ENCODE data around the gene DCANP1. TPM values are rescaled to one million over a fixed set of nuclear protein-coding genes. Genes with fewer than 3 reads are reported as not detected.

Gene DCANP1
- total RNA-seq, 5 donors from 2014 or later (not counting 1 experiment from before 2014, with no cell fraction given), result not detected

DNA sequence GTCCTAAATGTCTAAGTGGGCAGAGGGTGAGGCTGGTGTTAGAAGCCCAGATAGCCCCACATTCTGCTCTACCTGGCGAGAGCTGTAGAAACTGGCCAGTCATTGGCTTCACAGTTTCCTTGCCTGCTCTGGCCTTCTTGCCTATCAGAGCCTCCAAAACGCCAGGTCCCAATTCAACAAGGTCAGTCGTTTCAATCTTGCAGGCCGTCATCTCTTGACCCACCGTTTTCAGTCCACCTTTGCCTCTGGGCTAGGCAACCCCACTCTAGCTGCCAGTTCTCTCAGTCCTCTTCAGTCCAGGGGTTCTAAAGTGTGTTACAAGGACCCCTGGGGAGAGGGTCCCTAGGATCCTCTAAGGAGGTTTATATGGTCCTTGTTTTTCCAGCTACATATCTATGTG is 25.0 kb upstream of the DCANP1 start:
- no peaks in the 10 kb centered on the region for H3K36me3 Mint-ChIP-seq
- H3K27me3 ChIP-seq (replicated peaks in 1 of 2; ENCODE audit: control insufficient read depth in 2 of 2, extremely low read depth in 1 of 2, insufficient read depth in 2 of 2, low read length in 1 of 2), result peaks cover 9 to 28% of the 10 kb centered on the region in 2 experiments
- ChIA-PET CTCF (interaction anchor here in 1 of 2 donors (0.8 kb wide), 1 partner anchor 15 kb away, joined by 3 read pairs; no protein-coding TSS in a partner anchor), POLR2A (no interaction called here)
- DNase-seq (no peak), ATAC-seq (replicated peaks in 1 of 4) (no peak)
- no peaks in the 10 kb centered on the region for H3K9me3 Mint-ChIP-seq
- no peaks in the 10 kb centered on the region for H3K9me3 ChIP-seq
- no peaks in the 10 kb centered on the region for H3K4me1 ChIP-seq (ENCODE audit: control insufficient read depth in 1 of 2, extremely low read depth in 1 of 2, insufficient read depth in 2 of 2, low read length in 2 of 2)
- no peak overlapping the region for H3K4me3 Mint-ChIP-seq
- peaks cover 20% of the 10 kb centered on the region in 2 donors for H3K27me3 Mint-ChIP-seq
- no peaks in the 10 kb centered on the region for H3K4me1 Mint-ChIP-seq
- WGBS (ENCODE audit: insufficient coverage), result 71% methylated on average over 5 of the region's 5 CpGs
- H3K4me3 ChIP-seq (ENCODE audit: control insufficient read depth in 1 of 2, extremely low read depth in 1 of 2, low read length in 1 of 2), result no peak overlapping the region
- H3K36me3 ChIP-seq (ENCODE audit: control insufficient read depth in 2 of 2, extremely low read depth in 1 of 2, insufficient read depth in 1 of 2, low read length in 1 of 2), result no peaks in the 10 kb centered on the region
- H3K27ac Mint-ChIP-seq, result no peak overlapping the region
- H3K27ac ChIP-seq (ENCODE audit: low read length), result no peak overlapping the region

DNA sequence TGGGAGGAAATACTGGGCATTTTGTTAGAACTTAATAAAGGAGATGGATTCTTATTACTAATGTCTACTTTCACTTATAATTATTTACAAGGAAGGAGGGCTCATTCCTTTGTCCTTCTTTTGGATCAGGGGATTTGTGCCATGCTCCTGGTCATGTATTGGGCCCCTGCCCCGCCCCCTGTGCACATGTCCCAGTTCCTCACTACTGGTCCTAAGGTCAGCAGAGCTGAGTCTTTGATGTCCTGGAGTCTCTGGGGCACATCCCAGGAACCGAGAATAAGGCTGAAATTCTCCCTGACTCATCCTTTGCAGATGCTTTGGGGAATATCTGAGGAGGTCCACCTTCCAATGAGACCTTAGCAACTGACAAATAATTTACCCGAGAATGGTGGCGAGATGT is 24.6 kb upstream of the DCANP1 start:
- H3K9me3 Mint-ChIP-seq, result no peaks in the 10 kb centered on the region
- 48% methylated on average over 2 of the region's 4 CpGs for WGBS (ENCODE audit: insufficient coverage)
- peaks cover 20 to 24% of the 10 kb centered on the region in 2 donors for H3K27me3 Mint-ChIP-seq

DNA sequence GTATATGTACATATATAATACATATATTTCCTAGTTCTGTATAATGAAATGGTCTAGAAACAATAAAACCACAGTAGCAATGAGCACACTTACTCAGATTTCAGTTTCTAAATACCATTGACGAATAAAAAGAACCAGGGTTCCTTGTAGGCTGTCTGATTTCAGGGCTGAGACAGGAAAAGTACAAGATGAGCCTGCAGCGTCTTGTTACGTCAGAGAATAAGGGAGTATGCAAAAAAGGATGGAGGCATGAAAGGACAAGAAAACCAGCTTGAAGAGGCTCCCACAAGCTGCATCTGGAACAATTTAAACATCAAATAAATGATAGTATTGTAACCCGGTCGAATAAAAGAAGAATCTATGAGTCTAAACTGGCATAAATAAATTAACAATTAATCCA is 22.8 kb upstream of the DCANP1 start:
- Mint-ChIP-seq H3K4me3 (no peak overlapping the region), H3K9me3 (no peaks in the 10 kb centered on the region), H3K36me3 (no peaks in the 10 kb centered on the region), H3K27ac (no peak overlapping the region), H3K27me3 (peaks cover 31 to 34% of the 10 kb centered on the region in 2 donors), H3K4me1 (peaks cover 6 to 8% (median 7%) of the 10 kb centered on the region in 3 donors)
- Histone ChIP-seq H3K4me3 (ENCODE audit: control insufficient read depth in 1 of 2, extremely low read depth in 1 of 2, low read length in 1 of 2) (no peak overlapping the region), H3K27me3 (replicated peaks in 1 of 2; ENCODE audit: control insufficient read depth in 2 of 2, extremely low read depth in 1 of 2, insufficient read depth in 2 of 2, low read length in 1 of 2) (peaks cover 9 to 44% of the 10 kb centered on the region in 2 experiments), H3K4me1 (ENCODE audit: control insufficient read depth in 1 of 2, extremely low read depth in 1 of 2, insufficient read depth in 2 of 2, low read length in 2 of 2) (peaks cover 0 to 10% of the 10 kb centered on the region in 2 experiments), H3K27ac (ENCODE audit: low read length) (no peak overlapping the region), H3K9me3 (no peaks in the 10 kb centered on the region), H3K36me3 (ENCODE audit: control insufficient read depth in 2 of 2, extremely low read depth in 1 of 2, insufficient read depth in 1 of 2, low read length in 1 of 2) (no peaks in the 10 kb centered on the region)
- ATAC-seq (replicated peaks in 1 of 4), result no peak
- no peak for DNase-seq
- CTCF ChIA-PET, result interaction anchor here in 1 of 2 donors (0.7 kb wide), 1 partner anchor 97 kb away, joined by 6 read pairs; no protein-coding TSS in a partner anchor
- WGBS (ENCODE audit: insufficient coverage), result 100% methylated on average over 2 of the region's 5 CpGs
- POLR2A ChIA-PET, result no interaction called here

More for the DNA sequence above, 24.6 kb upstream of the DCANP1 start:
- Histone ChIP-seq H3K27me3 (replicated peaks in 1 of 2; ENCODE audit: control insufficient read depth in 2 of 2, extremely low read depth in 1 of 2, insufficient read depth in 2 of 2, low read length in 1 of 2) (peaks cover 9 to 32% of the 10 kb centered on the region in 2 experiments), H3K4me3 (ENCODE audit: control insufficient read depth in 1 of 2, extremely low read depth in 1 of 2, low read length in 1 of 2) (no peak overlapping the region), H3K36me3 (ENCODE audit: control insufficient read depth in 2 of 2, extremely low read depth in 1 of 2, insufficient read depth in 1 of 2, low read length in 1 of 2) (no peaks in the 10 kb centered on the region), H3K27ac (ENCODE audit: low read length) (no peak overlapping the region), H3K9me3 (no peaks in the 10 kb centered on the region), H3K4me1 (ENCODE audit: control insufficient read depth in 1 of 2, extremely low read depth in 1 of 2, insufficient read depth in 2 of 2, low read length in 2 of 2) (no peaks in the 10 kb centered on the region)
- Mint-ChIP-seq H3K27ac (no peak overlapping the region), H3K4me1 (no peaks in the 10 kb centered on the region), H3K36me3 (no peaks in the 10 kb centered on the region), H3K4me3 (no peak overlapping the region)
- no peak for DNase-seq
- no peak for ATAC-seq (replicated peaks in 1 of 4)
- ChIA-PET POLR2A (no interaction called here), CTCF (interaction anchor here in 1 of 2 donors (0.8 kb wide), 1 partner anchor 15 kb away, joined by 3 read pairs; no protein-coding TSS in a partner anchor)

DNA sequence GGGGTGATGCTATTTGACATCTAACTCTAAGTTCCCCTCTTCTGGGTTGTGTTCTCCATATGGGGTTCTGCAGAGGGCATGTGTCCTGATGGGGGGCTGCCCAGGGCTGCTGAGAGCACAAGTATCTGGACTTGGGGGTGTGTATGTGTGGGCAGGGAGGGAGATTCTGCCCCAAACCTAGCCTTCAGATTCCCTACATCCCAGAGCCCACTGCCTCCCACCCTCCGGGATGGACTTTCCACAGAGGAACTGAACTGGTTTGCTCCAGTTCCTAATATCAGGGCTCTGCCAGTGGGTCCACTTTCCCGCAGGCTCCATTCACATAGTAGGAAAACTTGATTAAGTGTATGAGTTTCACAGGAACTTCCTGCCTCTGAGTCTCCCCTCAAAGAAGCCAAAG is 21.4 kb upstream of the DCANP1 start:
- Mint-ChIP-seq H3K27me3 (peaks cover 36 to 38% of the 10 kb centered on the region in 2 donors), H3K27ac (no peak overlapping the region), H3K4me3 (no peak overlapping the region), H3K9me3 (no peaks in the 10 kb centered on the region), H3K4me1 (peaks cover 6 to 8% (median 7%) of the 10 kb centered on the region in 3 donors), H3K36me3 (no peaks in the 10 kb centered on the region)
- WGBS (ENCODE audit: insufficient coverage), result 100% methylated on average over 1 of the region's 2 CpGs
- Histone ChIP-seq H3K27me3 (replicated peaks in 1 of 2; ENCODE audit: control insufficient read depth in 2 of 2, extremely low read depth in 1 of 2, insufficient read depth in 2 of 2, low read length in 1 of 2) (peaks cover 9 to 48% of the 10 kb centered on the region in 2 experiments), H3K27ac (ENCODE audit: low read length) (no peak overlapping the region), H3K4me1 (ENCODE audit: control insufficient read depth in 1 of 2, extremely low read depth in 1 of 2, insufficient read depth in 2 of 2, low read length in 2 of 2) (peaks cover 0 to 10% of the 10 kb centered on the region in 2 experiments), H3K36me3 (ENCODE audit: control insufficient read depth in 2 of 2, extremely low read depth in 1 of 2, insufficient read depth in 1 of 2, low read length in 1 of 2) (no peaks in the 10 kb centered on the region), H3K9me3 (no peaks in the 10 kb centered on the region), H3K4me3 (ENCODE audit: control insufficient read depth in 1 of 2, extremely low read depth in 1 of 2, low read length in 1 of 2) (no peak overlapping the region)
- POLR2A ChIA-PET, result no interaction called here
- CTCF ChIA-PET, result no interaction called here
- ATAC-seq (replicated peaks in 1 of 4) (no peak), DNase-seq (no peak)

DNA sequence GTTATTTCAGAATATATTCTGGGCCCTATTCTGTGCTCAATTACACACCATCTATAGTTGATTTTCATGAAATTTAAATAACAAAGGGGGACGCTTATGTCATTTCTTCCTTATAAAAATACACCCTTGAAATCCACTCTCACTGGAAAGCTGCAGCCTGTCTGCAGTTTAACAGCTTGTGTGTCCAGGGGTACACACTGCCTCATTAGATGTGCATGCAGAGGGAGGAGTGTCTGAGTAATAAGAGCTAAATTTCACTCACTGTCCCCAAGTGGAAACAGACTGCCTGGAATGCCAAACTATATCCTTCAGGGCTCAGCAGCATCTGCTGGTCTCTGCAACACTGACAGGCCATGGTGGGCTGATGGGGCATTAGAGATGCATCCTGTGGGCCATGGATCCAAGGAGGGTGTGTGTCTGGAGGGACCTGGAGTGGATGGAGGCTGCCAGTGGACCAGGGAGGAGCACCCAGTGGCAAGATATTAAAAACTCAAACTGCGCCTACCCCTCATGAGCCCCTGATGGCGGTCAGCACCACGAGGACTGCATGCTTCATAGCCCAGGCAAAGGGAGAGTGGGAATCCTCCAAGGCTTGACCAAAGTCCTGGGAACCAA is 20.8 kb upstream of the DCANP1 start:
- H3K4me1 Mint-ChIP-seq, result peaks cover 6 to 8% (median 7%) of the 10 kb centered on the region in 3 donors
- no peaks in the 10 kb centered on the region for H3K9me3 Mint-ChIP-seq
- Histone ChIP-seq H3K36me3 (ENCODE audit: control insufficient read depth in 2 of 2, extremely low read depth in 1 of 2, insufficient read depth in 1 of 2, low read length in 1 of 2) (no peaks in the 10 kb centered on the region), H3K27me3 (replicated peaks in 1 of 2; ENCODE audit: control insufficient read depth in 2 of 2, extremely low read depth in 1 of 2, insufficient read depth in 2 of 2, low read length in 1 of 2) (peaks cover 8 to 49% of the 10 kb centered on the region in 2 experiments), H3K27ac (ENCODE audit: low read length) (no peak overlapping the region), H3K4me3 (ENCODE audit: control insufficient read depth in 1 of 2, extremely low read depth in 1 of 2, low read length in 1 of 2) (no peak overlapping the region), H3K9me3 (no peaks in the 10 kb centered on the region), H3K4me1 (ENCODE audit: control insufficient read depth in 1 of 2, extremely low read depth in 1 of 2, insufficient read depth in 2 of 2, low read length in 2 of 2) (peaks cover 0 to 10% of the 10 kb centered on the region in 2 experiments)
- no peak overlapping the region for H3K4me3 Mint-ChIP-seq
- ChIA-PET CTCF (no interaction called here), POLR2A (no interaction called here)
- H3K27ac Mint-ChIP-seq, result peak overlapping the region in 1 of 2 donors; percentile 17
- no peak for DNase-seq
- H3K36me3 Mint-ChIP-seq, result no peaks in the 10 kb centered on the region
- H3K27me3 Mint-ChIP-seq, result peaks cover 36 to 39% of the 10 kb centered on the region in 2 donors
- 93% methylated on average over 3 of the region's 4 CpGs for WGBS (ENCODE audit: insufficient coverage)
- ATAC-seq (replicated peaks in 1 of 4), result no peak

DNA sequence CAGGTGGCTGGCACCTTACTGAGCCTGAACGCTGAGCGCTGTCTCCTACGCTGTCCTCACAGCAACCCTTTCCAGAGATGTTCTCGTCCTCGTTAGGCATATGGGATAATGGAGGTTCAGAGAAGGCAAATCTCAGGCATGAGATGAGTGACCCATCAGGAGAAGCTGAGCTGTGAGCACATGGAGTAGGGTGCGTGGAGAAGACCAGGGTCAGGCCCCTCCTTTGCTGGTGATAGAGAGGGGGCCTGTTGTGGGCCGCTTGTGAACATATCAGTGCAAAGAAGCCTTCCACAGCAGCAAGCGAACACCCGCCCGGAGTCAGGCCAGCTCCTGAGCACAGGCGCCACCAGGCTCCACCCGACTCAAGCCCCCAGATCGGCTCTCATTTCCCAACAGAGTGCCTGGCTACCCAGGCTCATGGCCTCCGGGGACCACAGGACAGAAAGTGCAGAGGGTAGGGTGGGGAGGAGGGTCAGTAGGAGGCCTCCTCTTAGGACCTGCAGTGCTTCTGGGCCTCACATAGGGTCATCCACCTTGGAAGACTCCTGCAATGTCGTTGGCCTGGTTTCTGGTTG is 20.0 kb upstream of the DCANP1 start:
- ATAC-seq (replicated peaks in 1 of 4) (no peak), DNase-seq (no peak)
- H3K9me3 Mint-ChIP-seq, result no peaks in the 10 kb centered on the region
- POLR2A ChIA-PET, result no interaction called here
- no peak overlapping the region for H3K27ac ChIP-seq (ENCODE audit: low read length)
- H3K4me3 Mint-ChIP-seq, result no peak overlapping the region
- peaks cover 8 to 51% of the 10 kb centered on the region in 2 experiments for H3K27me3 ChIP-seq (replicated peaks in 1 of 2; ENCODE audit: control insufficient read depth in 2 of 2, extremely low read depth in 1 of 2, insufficient read depth in 2 of 2, low read length in 1 of 2)
- peaks cover 6 to 12% (median 7%) of the 10 kb centered on the region in 3 donors for H3K4me1 Mint-ChIP-seq
- H3K4me3 ChIP-seq (ENCODE audit: control insufficient read depth in 1 of 2, extremely low read depth in 1 of 2, low read length in 1 of 2), result no peak overlapping the region
- H3K4me1 ChIP-seq (ENCODE audit: control insufficient read depth in 1 of 2, extremely low read depth in 1 of 2, insufficient read depth in 2 of 2, low read length in 2 of 2), result peaks cover 0 to 10% of the 10 kb centered on the region in 2 experiments
- no peak overlapping the region for H3K27ac Mint-ChIP-seq
- no peaks in the 10 kb centered on the region for H3K36me3 Mint-ChIP-seq
- WGBS (ENCODE audit: insufficient coverage), result 95% methylated on average over 10 of the region's 15 CpGs
- no peaks in the 10 kb centered on the region for H3K9me3 ChIP-seq
- CTCF ChIA-PET, result interaction anchor here (0.5 to 2.0 kb wide), 5 partner anchors 75 to 698 kb away, joined by 3 to 10 read pairs (median 5); no protein-coding TSS in a partner anchor
- H3K27me3 Mint-ChIP-seq, result peaks cover 36 to 39% of the 10 kb centered on the region in 2 donors
- H3K36me3 ChIP-seq (ENCODE audit: control insufficient read depth in 2 of 2, extremely low read depth in 1 of 2, insufficient read depth in 1 of 2, low read length in 1 of 2), result no peaks in the 10 kb centered on the region

Data from T-cell (primary cell).